HG02678 (cell line): ENCODE measurements around the gene CATSPERE.
"Not testable (repeated sequence)": the region's sequence is repeated elsewhere in the genome, so short reads cannot be mapped to it uniquely, and the experiment has no call there.

Source experiments
- ATAC-seq: cut with Tn5 transposase; IDR thresholded peaks from one replicate; pipeline ENCODE4 v1.9.1; 2021; ENCODE audit warnings: mild to moderate bottlenecking, moderate library complexity; ENCODE audit not compliant: unreplicated experiment

The CATSPERE gene

GRCh38 chr1:244447552-244447951 is 13.5 kb upstream of the CATSPERE start:
- ATAC-seq: no peak

- no peak for ATAC-seq
Measured at GRCh38 chr1:244448279-244449036, 12.6 kb upstream of the CATSPERE start.

GRCh38 chr1:244449936-244450508 is 11.1 kb upstream of the CATSPERE start:
- ATAC-seq: no peak

DNA sequence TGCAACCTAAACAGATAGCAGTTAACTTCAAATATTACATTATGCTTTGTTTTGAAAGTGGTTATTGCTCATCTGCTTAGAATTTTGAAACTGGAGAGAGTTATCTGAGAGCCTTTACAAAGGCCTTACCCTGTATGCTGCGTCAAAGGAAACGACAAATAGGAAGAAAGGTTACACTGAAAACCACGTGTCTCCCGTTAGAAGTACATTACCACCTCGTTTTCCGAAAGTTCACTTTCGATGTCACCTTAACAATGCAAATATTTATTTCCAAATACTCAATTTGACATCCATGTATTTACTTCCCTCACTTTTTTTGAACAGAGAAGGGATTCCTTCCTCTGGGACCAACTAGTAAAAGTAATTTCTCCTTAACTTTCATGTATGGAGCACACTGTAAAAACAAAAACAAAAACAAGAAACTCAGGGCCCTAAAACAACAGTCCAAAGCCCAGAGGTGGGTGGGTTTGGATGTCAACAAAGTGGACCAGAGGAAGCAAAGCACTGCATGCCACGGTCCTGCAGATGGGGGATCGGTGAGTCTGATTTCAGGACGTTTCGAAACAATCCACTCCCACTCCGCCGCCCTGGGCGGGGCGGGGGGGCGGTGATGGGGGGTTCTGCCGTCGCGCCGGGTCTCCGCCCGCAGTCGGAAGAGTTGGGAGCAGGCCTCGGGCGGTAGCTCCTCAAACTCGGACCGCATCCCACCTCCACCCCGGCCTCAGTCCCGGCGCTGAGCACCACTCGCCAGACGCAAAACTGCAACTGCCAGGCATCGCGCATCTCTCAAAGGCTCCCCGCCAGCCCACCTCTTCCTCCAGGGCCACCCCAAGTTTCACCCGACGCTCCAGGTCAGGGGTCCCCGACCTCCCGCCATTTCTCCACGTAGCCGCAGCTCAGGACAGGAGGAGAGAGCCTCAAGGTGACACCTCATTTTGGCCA is 10.2 kb upstream of the CATSPERE start:
- ATAC-seq: no peak

DNA sequence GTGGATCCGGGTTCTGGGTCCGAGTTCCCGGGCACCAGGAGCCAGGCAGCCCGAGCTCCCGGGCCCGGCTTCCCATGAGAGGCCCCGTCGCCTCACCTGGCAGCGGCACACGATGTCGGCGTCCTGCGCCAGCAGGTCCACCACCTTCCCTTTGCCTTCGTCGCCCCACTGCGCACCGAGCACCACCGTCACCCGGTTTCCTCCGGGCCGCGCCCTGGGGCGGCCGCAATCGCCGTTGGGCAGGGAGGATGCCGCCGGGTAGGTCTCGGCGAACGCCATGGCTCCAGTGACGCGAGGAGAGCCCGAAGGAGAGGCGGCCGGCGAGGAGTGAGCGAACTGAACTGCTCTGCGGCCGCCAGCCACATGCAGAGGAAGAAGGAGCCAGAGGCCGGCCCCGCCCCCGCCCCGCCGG is 9.5 kb upstream of the CATSPERE start, which contains the start of gene ADSS2:
ADSS2 (minus strand) TSS at position 371 of the 412 bp plus-strand sequence; CDS start at position 279, 92 bp downstream.
- no peak for ATAC-seq

GRCh38 chr1:244451951-244452795 is 8.9 kb upstream of the CATSPERE start:
- ATAC-seq: peak; percentile 95

- no peak for ATAC-seq
Measured at GRCh38 chr1:244454412-244454811, 6.7 kb upstream of the CATSPERE start.

DNA sequence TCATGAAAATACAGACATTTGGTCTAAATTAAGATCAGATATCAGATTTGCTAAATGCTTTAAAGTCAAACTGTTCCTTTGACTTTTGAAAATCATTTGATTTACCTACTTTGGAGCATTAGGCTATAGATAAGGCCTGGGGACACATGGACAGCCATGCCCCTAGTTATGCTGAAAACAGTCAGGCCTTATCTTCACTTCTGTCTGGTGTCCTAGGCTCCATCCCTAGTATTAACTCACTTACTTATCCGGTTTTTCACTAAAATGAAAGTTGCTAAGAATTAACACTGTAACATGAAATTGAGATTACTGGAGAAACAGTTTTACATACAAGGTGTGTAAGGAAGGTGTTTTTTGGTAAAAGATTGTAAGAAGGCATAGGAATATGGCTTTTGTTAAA is 4.5 kb upstream of the CATSPERE start:
- no peak for ATAC-seq

- ATAC-seq: no peak
Measured at GRCh38 chr1:244458781-244459180, 2.3 kb upstream of the CATSPERE start.

DNA sequence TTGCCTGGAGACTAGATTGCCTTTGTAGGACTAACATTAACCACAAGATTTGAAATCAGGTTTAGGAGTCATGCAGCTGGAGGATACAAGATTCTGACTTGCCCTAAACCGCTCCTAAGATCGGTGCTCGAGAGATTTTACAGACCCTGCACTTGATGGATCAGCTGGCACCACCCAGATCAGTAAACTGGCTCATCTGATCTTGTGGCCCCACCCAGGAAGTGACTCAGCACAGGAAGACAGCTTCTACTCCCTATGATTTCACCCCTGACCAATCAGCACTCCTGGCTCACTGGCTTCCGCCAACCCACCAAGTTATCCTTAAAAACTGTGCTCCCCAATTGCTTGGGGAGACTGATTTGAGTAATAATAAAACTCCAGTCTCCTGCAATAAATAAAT is 876 bp upstream of the CATSPERE start:
- ATAC-seq: no peak

GRCh38 chr1:244466724-244467123 is 5.7 kb downstream of the CATSPERE start:
- no peak for ATAC-seq

DNA sequence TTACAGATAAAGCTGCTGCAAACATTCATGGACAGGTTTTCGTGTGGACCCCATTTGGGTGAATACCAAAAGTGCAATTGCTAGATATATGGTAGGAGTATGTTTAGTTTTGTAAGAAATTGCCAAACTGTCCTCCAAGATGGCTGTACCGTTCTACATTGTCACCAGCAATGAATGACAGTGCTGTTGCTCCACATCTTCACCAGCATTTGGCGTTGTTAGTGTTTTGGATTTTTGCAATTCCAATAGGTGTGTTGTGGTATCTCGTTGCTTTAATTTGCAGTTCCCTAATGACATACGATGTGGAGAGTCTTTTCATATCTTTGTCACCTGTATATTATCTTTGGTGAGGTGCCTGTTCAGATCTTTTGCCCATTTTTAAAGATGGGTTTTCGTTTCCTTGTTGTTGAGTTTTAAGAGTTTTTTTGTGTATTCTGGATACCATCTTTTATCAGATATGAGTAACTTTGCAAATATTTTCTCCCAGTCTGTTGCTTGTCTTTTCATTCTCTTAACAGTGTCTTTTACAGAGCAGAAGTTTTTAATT is 12.1 kb downstream of the CATSPERE start:
- ATAC-seq: no peak

DNA sequence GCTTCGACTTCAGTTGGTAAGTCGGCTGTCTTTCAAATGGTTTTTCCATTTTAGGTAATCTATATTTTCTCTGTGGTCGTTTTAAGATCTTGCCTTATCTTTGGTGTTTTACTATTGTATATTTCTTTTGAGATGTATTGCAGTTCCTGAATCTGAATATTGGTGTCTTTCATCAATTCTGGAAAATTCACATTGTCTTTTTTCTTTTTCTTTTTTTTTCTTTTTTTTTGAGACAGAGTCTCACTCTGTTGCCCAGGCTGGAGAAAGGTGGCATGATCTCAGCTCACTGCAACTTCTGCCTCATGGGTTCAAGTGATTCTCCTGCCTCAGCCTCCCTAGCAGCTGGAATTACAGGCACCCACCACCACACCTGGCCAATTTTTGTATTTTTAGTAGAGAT is 23.9 kb downstream of the CATSPERE start:
- ATAC-seq: not testable (repeated sequence)

DNA sequence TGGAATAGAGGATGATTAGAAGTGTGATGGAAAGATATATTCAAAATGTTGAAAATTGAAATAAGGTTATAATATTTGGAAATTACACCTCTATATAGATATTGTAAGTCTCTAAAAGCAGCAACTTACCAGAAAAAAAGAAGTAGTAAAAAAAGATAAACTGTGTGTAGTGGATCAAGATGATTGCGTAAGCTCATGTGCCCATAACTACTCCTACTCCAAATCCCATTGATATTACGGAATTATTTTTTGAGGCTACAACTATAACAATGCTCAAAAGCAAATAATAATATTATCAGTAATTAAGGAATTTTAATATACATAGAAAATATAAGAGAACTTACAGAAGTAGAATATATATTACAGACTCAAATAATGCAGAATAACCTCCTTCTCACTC is 33.6 kb downstream of the CATSPERE start:
- ATAC-seq: no peak

DNA sequence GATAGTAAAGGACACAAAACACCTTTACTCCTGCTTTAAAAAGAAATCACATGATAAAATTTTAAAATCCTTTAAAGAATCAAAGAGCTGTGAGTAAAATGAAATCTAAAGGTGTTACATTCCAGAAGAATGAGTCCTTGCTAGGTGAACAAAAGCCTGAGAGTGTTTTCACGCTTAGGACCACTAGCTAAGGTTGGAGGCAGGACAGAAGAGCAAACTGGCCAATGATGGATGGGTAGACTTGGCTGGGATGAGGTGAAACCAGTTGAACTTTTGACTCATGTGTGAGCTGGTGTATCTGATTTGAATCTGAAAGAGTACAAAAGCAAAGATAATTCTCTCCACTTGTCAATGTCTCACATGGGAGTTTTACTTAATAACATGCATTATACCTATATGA is 35.1 kb downstream of the CATSPERE start:
- ATAC-seq: no peak

DNA sequence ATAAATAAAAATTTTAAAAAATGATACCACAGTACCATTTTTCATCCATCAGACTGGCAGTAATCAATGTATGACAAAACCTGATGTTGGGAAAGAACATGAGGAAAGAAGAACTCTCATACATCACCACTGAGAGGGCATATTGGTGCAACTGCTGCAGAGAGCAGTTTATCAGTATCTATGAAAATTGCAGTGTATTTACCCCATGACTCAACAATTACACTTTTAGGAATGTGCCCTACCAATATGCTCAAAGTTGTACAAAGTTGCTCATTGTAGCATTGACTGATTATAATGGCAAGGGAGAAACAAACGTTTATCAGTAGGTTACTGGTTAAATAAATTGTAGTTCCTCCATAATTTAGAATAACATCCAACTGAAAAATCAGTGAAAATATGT is 36.7 kb downstream of the CATSPERE start:
- ATAC-seq: no peak

GRCh38 chr1:244499484-244499883 is 38.4 kb downstream of the CATSPERE start:
- not testable (repeated sequence) for ATAC-seq

DNA sequence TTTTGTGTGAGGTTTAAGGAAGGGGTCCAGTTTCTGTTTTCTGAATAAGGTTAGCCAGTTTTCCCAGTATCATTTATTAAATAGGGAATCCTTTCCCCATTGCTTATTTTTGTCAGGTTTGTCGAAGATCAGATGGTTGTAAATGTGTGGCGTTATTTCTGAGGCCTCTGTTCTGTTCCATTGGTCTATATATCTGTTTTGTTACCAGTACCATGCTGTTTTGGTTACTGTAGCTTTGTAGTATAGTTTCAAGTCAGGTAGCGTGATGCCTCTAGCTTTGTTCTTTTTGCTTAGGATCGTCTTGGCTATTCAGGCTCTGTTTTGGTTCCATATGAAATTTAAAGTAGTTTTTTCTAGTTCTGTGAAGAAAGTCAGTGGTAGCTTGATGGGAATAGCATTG is 39.4 kb downstream of the CATSPERE start:
- ATAC-seq: not testable (repeated sequence)

DNA sequence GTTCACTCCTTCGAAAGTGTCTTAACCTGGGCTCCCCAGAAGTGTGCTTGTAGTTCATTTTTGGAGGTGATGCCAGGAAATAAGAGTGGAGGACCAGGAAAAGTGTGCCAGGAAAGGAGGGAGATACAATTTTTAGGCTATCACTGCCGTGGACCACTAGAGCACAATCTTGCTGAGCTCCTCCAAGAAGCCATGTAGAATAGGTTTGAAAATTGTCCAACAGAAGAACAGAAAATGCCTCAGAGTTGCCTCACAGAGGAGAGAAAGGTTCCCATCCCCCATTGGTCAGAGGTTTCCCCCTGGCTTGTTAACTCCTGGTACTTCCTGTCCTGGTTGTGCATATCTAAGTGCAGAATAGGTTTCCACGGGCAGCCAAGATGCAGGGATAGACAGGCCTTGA is 41.6 kb downstream of the CATSPERE start:
- no peak for ATAC-seq

DNA sequence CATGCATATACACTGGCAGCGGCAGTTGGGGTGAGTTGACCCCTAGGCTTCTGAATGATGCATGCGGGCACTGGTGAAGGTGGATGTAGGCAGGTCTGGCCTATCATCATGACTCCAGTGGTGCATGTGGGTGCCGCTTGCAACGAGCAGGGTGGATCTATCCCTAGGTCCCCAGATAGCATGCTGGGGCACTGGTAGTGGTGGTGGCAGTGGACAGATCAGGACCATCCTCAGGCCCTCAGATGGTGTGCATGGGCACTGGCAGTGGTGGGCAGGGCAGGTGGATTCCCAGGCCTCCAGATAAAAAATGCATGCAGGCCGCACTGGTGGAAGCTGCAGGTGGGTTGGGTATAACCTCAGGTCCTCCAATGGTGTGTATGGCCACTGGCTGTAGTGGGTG is 52.4 kb downstream of the CATSPERE start:
- ATAC-seq: no peak
